Right lung (tissue), 5 donors: ENCODE measurements around the gene REM2. TPM values are rescaled to one million over a fixed set of nuclear protein-coding genes. Genes with fewer than 3 reads are reported as not detected.

ENCODE experiments used
- DNase-seq, 2 donors: peaks; one replicate each; pipeline ENCODE4 v3.0.0-alpha.2; 2013
- polyA plus RNA-seq, 5 donors: library from polyadenylated mRNA; unstranded; fragments of 120-200 nt; gene quantifications; one replicate each; pipeline versions ENCODE4 v1.2.1 to v1.2.3, GENCODE V29; 2013; ENCODE audit warnings: inconsistent platforms in 1 of 5, low replicate concordance in 1 of 5; ENCODE audit not compliant: insufficient read length in 5 of 5, insufficient read depth in 1 of 5

REM2 gene
- polyA plus RNA-seq, 5 donors, result 0.58 to 0.99 (median 0.81) TPM

DNA sequence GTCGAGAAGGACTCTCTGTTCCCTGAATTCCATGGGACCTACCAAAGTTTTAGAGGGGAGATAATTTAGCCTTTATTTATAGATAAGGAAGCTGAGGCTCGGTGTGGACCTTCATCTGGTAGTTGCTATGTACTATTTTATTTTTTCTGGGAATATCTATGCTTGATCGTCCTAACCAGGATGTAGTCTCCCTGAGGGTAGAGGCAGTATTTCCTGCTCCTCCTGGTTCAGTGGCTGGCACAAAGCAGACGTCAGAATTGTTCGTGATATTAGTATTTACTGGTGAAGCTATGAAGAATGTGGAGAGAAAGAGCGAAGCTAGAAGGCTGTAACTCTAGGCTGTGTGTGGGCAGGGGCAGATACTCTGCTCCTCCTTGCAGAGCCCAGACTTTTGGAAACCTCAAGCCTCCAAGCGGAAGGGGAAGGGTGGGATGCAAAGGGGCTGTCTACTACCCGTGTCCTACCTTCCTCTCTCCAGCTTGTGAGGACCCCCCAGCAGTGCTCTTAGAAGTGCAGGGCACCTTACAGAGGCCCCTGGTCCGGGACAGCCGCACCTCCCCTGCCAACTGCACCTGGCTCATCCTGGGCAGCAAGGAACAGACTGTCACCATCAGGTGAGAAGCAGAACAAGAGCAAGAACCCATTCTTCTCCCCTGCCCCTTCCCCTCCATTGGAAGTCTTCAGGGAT is 10.0 kb upstream of the REM2 start:
- DNase-seq, result no peak

GRCh38 chr14:22875003-22875747 is 7.8 kb upstream of the REM2 start:
- DNase-seq, result no peak

GRCh38 chr14:22875748-22876319 is 7.2 kb upstream of the REM2 start:
- DNase-seq, result no peak

DNA sequence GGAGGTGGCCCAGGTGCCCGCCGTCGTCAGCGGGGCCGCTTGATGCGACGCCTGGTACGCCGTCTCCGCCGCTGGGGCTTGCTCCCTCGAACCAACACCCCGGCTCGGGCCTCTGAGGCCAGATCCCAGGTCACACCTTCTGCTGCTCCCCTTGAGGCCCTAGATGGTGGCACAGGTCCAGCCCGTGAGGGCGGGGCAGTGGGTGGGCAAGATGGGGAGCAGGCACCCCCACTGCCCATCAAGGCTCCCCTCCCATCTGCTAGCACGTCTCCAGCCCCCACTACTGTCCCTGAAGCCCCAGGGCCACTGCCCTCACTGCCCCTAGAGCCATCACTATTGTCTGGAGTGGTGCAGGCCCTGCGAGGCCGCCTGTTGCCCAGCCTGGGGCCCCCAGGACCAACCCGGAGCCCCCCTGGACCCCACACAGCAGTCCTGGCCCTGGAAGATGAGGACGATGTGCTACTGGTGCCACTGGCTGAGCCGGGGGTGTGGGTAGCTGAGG is 6.0 kb upstream of the REM2 start:
- DNase-seq, result no peak

DNA sequence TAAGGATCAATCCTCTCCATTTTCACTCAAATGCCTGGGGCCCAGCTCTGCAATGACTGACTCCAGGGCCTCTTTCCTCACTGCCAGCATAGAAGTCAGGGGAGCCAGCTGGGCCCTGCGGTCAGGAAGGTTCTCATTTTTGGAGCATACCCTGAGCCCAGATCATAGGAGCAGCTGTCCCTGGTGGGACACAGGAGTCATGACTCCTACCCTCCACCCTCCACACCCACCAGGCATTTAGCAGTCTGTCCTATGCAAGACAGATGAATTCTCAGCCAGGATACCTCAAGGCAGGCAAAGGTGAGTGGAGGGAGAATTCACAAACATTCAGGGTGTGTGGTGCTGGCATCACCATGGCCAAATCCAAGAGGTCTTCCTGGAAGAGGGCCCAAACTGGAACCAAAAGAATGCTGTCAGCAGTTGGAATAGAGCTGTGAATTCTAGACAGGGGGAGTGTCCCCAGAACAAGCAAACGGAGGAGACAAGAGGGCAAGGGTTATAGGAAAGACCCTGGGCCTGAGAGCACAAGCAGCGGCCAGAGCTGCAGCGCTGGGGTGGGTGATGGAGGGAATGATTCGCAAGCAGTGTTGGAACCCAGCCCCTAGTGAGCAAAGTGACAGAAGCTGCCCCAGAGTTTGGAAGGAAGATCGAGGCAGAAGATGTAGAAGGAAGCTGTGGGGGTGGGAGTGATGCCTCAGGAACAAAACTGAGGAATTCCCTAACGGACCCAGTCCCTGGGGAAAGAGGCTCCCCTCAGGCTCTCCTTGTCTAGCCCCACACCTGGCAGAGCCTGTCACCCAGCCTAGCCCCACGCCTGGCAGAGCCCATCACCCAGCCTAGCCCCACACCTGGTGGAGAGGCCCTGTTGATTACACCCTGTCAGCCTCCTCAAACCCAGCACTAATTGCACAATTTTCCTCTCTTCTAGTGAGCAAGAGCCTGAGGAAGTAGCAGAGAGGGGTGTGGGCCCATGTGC is 4.5 kb upstream of the REM2 start:
- no peak for DNase-seq

DNA sequence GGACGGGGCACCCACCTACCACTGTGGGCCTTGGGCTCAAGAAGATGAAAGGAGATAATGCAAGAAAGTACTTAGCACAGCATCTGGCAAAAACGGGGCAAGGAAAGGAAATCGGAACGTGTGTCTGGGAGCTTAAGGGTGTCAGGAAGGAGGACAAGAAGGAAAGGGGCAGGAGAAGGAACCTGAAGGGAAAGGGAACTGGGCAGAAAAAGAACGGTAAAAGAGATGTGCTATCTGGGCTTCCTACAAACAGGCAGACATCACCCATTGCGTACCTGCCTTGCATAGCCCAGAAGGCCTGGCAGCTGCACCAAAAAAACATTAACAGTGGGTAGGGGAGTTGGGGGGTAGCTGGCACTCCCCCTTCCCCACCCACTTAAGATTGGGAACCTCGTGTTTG is 958 bp upstream of the REM2 start:
- DNase-seq, result no peak

DNA sequence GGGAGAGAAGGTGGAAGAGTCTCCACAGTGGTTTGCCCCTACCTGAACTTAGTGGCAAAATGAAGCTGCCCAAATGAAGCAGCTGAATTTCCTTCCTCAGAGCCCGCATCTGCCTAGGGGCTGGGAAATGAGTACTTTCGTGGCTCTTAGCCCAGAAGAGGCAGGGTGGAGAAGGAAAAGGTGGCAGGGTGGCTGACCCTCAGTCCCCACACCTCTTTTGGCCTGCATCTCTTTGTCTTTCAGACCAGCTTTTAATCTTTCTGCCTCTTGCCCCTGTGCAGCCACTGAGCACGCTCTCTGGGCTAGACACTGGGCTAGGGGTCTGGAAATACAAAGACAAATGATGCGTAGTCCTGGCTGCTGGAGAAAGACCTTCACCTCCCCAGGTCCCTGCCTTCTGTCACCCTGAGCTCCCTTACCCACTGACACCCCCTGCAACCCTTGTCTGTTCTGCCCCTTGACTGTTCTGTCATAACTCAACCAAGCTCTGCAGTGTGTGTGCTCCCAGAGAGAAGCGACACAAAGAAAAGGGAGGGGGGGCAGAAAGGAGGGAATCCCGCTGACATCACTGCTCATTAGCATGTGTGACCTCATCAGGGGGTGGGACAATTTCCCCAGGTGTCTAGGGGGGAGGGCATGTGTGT is 371 bp upstream of the REM2 start:
- no peak for DNase-seq

GRCh38 chr14:22884076-22884737 is 1.2 kb downstream of the REM2 start:
- DNase-seq, result no peak

GRCh38 chr14:22884738-22885523 is 1.9 kb downstream of the REM2 start:
- DNase-seq, result no peak

DNA sequence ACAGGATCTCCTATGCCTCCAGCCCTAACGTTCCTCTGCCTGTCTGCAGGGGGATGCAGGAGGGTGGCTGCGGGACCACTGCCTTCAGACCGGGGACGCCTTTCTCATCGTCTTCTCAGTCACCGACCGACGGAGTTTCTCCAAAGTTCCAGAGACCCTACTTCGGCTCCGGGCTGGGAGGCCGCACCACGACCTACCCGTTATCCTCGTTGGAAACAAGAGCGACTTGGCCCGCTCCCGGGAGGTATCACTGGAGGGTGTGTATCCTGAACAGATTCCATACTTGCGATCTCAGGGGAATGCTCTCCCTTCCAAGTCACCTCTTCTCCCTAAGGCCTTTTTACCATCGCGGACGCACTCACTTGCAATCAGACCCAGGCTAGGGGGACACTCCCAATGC is 3.0 kb downstream of the REM2 start:
- DNase-seq, result no peak

DNA sequence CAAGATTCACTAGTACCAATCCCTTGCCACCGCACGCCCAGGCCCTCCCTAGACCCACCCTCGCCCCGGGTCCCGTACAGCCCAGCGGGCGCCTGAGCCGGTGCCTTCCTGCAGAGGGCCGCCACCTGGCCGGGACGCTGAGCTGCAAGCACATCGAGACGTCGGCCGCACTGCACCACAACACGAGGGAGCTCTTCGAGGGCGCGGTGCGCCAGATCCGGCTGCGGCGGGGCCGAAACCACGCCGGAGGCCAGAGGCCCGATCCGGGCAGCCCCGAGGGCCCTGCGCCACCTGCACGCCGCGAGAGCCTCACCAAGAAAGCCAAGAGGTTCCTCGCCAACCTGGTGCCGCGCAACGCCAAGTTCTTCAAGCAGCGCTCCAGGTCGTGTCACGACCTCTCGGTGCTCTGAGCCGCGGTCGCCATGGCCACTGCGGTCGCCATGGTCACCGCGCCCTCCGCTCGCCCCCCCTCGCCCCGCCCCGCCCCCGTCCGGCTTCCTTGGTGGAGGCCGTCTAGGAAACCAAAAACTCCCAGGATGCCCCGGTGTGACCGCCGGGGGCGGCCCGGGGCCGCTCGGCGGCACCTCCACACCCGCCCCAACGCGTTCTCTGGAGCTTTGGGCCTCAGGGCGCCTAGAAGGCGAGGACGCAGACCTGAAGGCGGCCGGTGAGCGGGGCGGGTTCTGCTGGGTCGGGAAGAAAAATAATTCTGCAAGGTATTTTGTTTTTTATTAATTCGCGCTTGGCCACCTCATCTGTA is 3.7 kb downstream of the REM2 start:
- DNase-seq, result peak; percentile 48 to 68

- peak; percentile 61 to 70 for DNase-seq
These were observed 4.4 kb downstream of the REM2 start for GRCh38 chr14:22887260-22887989.

GRCh38 chr14:22887990-22888378 is 5.0 kb downstream of the REM2 start:
- DNase-seq, result no peak

GRCh38 chr14:22888662-22889061 is 5.6 kb downstream of the REM2 start:
- no peak for DNase-seq

GRCh38 chr14:22890416-22890815 is 7.4 kb downstream of the REM2 start:
- no peak for DNase-seq

DNA sequence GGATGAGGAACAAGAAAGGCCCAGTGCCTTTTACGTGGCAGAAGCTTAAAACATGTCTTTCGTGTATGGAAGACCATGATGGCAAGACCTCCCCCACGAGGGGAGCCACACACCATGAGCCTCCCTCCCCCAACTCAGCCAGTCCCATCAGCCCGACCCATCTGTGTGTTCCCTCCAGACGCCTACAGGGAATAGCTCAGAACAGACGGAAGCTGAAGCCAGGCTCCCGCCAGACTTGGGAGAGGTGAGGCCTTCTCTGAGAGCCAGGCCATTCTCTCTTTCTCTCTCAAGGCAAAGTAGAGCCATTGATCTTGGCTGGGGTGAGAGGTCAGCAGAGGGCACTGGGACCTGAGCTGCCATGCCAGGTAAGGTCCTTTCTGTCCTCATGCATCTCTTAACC is 9.5 kb downstream of the REM2 start:
- DNase-seq, result no peak

DNA sequence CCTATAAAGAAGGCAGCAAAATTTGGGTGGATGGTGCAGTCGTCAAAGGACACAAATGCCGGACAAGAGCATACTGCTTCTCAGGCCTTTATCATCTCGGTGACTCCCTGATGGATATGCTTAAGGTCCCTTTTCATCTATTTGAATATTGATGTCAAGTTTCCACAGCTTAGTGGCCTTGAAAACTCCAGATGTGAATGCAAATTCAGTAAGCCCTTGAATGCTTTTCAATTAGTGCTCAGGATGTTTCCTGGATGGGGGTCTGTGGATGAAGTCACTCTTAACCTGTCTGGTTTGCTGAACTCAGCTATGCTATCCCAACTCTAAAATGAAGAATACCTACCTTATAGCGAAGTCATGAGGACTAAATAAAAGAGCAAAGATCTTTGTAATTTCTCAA is 10.7 kb downstream of the REM2 start:
- no peak for DNase-seq

- DNase-seq, result no peak
These were observed 12.4 kb downstream of the REM2 start for GRCh38 chr14:22895402-22895801.
